Posterior cingulate gyrus (tissue), 11 donors: ENCODE data around the gene DMC1.

Source experiments
- DNase-seq, 10 donors: peaks; one replicate each; pipeline versions ENCODE4 v3.0.0 to v3.0.0-alpha.2; 2020 to 2021; ENCODE audit warnings: mixed read lengths in 3 of 10
- intact Hi-C: fragments of 100-400 bp; cut with DNase I; formaldehyde crosslinking; loops from one replicate; pipeline ENCODE4 v1.15.1; 2023

DMC1 gene

GRCh38 chr22:38505541-38506117 is 64.4 kb downstream of the DMC1 start:
- intact Hi-C loops: loop anchor here (5.0 to 10.0 kb wide), 2 partner anchors 67 to 199 kb away; partner anchors contain the start of genes DMC1, GTPBP1 and JOSD1
- DNase-seq: peak; percentile 52 to 96 (median 68)

GRCh38 chr22:38504731-38505540 is 65.0 kb downstream of the DMC1 start:
- DNase-seq: no peak
- intact Hi-C loops: loop anchor here (5.0 to 10.0 kb wide), 3 partner anchors 67 to 200 kb away; partner anchors contain the start of genes CBY1, DMC1, FAM227A and GTPBP1

- DNase-seq: no peak
- intact Hi-C loops: loop anchor here (5.0 to 10.0 kb wide), 2 partner anchors 154 to 202 kb away; partner anchors contain the start of genes CBY1, FAM227A, GTPBP1 and JOSD1
Measured at GRCh38 chr22:38503021-38503420, 67.0 kb downstream of the DMC1 start.

- DNase-seq: no peak
- intact Hi-C loops: loop anchor here (5.0 to 10.0 kb wide), 2 partner anchors 155 to 203 kb away; partner anchors contain the start of genes CBY1, FAM227A, GTPBP1 and JOSD1
Measured at GRCh38 chr22:38501797-38502672, 67.9 kb downstream of the DMC1 start.

- intact Hi-C loops: no loop called here
- DNase-seq: no peak
Measured at GRCh38 chr22:38497869-38498268, 72.1 kb downstream of the DMC1 start.

- no peak for DNase-seq
- intact Hi-C loops: no loop called here
Measured at GRCh38 chr22:38494939-38495338, 75.0 kb downstream of the DMC1 start.

GRCh38 chr22:38494498-38494897 is 75.5 kb downstream of the DMC1 start:
- DNase-seq: no peak
- intact Hi-C loops: no loop called here

- intact Hi-C loops: no loop called here
Measured at GRCh38 chr22:38491707-38492348, 78.2 kb downstream of the DMC1 start.

GRCh38 chr22:38490915-38491314 is 79.1 kb downstream of the DMC1 start:
- intact Hi-C loops: no loop called here
- DNase-seq: peak in 2 of 10 donors; percentile 40 to 48

More at GRCh38 chr22:38491707-38492348, 78.2 kb downstream of the DMC1 start:
- DNase-seq: no peak

GRCh38 chr22:38490475-38490874 is 79.5 kb downstream of the DMC1 start:
- intact Hi-C loops: no loop called here

GRCh38 chr22:38489561-38490145 is 80.3 kb downstream of the DMC1 start:
- DNase-seq: no peak

More at GRCh38 chr22:38490475-38490874, 79.5 kb downstream of the DMC1 start:
- DNase-seq: no peak

GRCh38 chr22:38489142-38489541 is 80.8 kb downstream of the DMC1 start:
- intact Hi-C loops: no loop called here
- DNase-seq: no peak

More at GRCh38 chr22:38489561-38490145, 80.3 kb downstream of the DMC1 start:
- intact Hi-C loops: no loop called here

GRCh38 chr22:38487946-38488345 is 82.0 kb downstream of the DMC1 start:
- DNase-seq: no peak
- intact Hi-C loops: no loop called here

GRCh38 chr22:38485783-38486182 is 84.2 kb downstream of the DMC1 start:
- peak in 2 of 10 donors; percentile 18 to 22 for DNase-seq
- intact Hi-C loops: no loop called here

- intact Hi-C loops: no loop called here
- DNase-seq: no peak
Measured at GRCh38 chr22:38484244-38484643, 85.7 kb downstream of the DMC1 start.

GRCh38 chr22:38482662-38483308 is 87.2 kb downstream of the DMC1 start:
- intact Hi-C loops: no loop called here
- DNase-seq: no peak

GRCh38 chr22:38481871-38482332 is 88.1 kb downstream of the DMC1 start:
- intact Hi-C loops: no loop called here
- DNase-seq: no peak

- intact Hi-C loops: no loop called here
- DNase-seq: no peak
Measured at GRCh38 chr22:38481162-38481870, 88.7 kb downstream of the DMC1 start.
